Activated CD4-positive, alpha-beta T cell treated with anti-CD3 and anti-CD28 coated beads, Interleukin-2, amount 50 U/mL, for 48 hours (primary cell): ENCODE data around the gene TMEM72.

Experiments
- DNase-seq, 2 experiments: peaks; one replicate each; pipeline ENCODE4 v3.0.0-alpha.2; 2020

The TMEM72 gene

DNA sequence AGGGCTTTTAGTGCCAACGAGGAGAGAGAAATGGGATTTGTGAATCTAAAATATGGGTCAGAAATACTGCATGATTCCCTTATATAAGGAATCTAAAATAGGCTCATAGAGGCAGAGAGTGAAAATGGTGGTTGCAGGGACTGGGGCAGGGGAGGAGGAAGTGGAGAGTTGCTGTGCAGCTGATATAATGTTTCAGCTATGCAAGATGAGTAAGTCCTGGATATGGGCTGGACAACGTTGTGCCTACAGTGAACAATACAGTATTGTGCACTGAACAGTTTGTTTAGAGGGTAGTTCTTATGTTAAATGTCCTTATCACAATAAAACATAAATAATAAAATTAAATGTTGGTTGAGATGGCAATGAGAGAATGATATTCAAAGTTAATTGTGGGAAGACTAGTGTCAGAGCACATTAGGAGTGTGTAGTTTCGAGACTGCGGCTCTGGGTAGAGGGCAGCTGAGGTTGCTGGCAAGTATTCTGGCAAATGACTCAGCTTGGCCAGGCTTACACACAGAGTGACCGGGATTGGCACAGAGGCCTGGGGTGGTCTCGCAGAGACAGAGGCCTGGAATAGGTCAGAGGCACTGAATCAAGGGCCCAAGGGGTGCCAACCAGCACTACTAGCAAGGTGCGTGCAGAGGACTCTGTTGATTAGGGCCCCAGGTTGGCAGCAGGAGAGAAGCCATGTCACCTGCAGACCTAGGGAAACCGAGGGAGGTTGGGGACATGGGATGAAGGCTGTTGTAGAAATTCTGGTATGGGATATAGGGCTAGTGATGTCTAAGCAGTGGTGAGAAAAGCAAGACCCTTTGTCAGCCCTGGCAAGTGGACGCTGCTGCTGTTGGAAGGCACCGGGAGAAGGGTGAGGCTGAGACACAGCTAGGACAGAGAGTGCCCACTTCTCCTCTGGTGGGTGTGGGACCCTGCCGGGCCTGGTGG lies 70.3 kb downstream of the TMEM72 start:
- no peak for DNase-seq

DNA sequence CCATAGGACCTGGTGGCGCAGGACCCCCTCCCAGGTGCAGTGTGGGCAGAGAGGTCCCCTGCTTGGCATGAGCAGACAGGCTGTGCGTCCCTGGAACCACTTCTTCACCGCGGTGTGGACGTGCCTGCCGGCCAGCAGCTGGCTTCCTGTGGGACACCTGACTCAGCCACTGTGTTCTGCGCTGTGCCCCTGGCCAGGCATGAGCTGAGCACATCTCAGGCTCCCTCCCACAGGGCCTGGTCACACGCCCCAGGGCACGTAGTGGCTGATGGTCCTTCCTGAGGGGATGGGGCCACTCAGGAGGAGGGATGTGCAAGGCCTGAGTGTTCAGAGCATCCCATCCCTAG lies 71.0 kb downstream of the TMEM72 start:
- no peak for DNase-seq

DNA sequence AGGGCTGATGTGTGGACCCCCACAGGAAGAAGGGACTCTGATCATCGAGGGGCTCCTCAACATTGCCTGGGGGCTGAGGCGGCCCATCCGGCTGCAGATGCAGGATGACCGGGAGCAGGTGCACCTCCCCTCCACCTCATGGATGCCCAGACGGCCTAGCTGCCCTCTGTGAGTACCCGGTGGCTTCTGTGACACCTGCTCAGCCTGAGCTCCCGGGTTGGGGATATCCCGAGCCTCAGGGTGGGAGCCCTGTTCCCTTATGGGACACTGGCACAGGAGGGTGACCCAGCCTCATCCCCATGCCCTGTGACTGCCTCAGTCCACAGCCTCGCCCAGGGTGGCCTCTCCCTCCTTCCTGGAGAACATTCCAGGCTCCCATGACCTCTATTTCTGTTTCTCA lies 71.4 kb downstream of the TMEM72 start:
- no peak for DNase-seq

DNA sequence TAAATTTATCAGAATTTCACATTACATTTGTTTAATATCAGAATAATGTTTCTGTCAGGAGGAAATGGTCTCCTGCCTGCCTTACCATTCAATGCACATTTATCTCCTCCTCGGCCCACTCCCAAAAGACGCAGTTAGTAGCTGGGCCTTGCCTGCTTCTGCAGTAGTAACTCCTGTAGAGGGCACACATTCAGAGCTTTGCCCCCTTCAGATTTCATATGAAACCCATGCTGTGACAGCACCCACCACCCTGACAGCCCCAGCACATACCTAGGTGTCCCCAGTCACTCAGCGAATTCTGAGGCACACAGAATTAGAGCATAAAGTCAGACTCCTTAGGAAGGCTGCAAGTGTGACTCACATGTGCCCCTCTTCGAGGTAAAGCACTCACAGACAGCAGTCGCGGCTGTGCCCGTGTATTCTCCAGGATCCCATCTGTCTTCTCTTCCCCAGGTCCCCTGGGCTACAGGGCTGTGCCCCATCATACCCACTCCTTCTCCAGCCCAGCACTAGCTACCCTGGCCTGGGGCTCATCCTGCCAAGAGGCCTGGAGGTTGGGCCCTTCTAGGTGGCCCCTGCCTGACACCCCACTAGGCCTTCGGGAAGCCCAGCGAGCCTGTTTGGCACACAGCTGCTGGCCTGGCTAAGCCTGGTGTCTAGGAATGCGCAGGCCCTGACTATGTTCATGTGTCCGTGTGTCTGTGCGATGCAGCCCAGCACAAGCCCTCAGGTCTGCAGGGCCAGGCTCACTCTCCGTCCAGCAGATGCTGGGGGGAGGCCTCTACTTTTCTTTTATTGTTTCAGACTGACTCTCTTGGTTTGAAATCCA lies 72.1 kb downstream of the TMEM72 start:
- no peak for DNase-seq

DNA sequence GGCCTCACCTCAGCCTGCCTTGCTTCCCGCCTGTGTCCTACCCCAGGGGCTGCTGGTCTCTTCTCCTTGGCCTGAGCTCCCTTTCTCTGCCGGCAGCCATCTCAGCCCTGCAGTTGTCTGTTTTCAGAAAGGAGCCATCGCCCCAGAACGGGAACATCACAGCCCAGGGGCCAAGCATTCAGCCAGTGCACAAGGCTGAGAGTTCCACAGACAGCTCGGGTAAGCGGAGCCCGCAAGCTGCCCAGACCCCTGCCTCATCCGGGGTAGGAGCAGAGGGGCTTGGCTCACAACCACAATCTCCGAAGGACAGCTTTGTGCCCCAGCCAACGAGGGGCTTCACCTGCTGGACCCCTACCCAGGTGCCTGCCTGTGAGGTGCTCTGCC lies 72.8 kb downstream of the TMEM72 start:
- no peak for DNase-seq

DNA sequence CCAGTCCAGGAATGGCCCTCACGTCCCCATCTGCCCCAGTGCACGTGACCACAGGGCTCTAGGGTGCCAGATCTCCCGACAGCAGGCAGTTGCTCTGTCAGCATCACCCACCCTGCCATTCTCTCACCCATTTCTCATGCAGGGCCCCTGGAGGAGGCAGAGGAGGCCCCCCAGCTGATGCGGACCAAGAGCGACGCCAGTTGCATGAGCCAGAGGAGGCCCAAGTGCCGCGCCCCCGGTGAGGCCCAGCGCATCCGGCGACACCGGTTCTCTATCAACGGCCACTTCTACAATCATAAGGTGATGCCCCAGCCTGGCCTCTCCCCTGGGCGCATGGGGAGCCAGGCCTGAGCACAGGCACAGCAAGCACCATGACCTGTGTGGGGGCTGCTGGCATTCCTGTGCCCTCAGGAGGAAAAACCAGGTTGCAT lies 73.5 kb downstream of the TMEM72 start:
- DNase-seq, result no peak

DNA sequence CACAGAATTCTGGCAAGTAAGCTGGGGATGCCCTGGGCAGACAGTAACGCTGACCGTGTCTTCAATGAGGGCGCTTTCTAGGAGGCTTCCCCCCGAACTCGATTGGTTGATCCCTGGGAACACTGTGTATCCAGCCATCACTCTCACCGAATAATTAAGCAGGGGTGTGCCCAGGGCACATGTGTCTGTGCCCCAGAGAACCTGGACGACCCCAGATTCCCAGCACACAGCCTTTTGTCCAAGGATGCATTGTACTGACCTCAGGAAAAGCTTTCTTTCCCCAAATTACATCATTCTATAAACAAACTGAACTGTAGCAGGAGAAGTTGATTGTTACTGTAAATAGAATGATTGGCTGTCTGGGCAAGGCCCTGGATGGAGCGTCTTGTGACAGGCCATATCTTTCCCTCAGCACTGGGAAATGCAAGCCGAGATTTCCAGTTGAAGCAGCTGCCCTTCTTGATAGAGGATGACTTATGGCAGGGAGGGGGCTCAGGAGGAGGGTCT lies 74.1 kb downstream of the TMEM72 start:
- DNase-seq, result no peak

DNA sequence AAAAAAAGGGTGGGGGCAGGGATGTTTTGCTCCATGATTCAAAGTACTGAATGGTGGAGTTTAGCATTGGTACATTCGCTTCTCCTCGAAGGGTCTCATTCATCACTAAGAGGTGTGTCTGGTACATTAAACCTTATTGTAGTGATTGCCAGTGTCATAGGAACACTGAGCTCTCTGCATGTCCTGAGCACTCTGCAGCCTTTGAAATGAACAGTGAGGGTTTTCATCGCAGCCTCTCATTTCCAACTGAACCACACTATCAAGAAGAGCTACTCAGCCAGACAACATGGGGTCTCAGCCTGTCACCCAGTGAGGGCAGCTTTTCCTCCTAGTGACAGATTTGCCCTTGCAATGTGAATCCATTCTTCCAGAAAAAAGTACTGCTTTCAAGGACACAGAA lies 75.0 kb downstream of the TMEM72 start:
- no peak for DNase-seq
